ENCODE measurements around the gene PAK6.

The PAK6 gene

DNA sequence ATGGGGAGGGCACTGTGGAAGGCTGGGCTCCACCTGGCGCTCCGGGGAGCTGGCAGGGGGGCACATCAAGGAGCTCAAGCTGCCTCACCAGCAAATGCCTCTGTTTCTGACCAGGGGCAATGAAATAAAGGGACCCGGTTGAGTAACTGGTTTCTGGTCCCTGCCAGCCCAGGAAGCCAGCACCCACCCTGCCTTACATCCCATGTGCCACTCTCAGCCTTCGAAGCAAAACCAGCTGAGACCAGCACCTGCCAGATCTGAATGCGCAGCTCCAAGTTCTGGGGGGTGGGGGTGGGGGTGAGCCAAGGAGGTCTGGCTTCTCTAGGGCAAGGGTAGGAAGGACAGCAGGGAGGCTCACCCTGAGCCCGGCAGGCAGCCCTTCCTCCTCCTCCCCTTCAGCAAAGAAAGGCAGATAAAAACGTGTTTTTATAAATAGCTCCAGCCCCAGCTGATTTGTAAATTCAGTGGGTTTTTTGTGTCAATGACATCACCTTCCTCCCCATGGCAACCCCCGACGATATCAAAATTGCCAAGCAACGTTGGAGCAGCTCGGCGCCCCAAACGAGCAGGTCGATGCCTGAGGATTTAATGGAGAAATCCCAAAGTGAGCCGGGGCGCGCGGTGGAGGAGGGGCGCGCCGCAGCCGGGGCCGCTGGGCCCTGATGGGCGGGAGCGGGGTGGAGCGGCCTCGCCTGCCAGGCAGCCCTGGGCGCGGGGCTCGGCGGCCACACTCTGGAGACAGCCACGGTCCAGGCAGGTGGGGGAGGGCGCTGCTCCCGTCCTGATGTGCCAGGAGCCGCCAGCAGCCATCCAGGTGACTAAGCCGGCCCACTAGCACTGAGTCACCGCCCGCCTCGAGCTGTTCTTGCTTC lies at the start of gene PAK6:
Gene PAK6 (plus strand): TSS at position 532 of the 872 bp plus-strand sequence. CDS start 25,723 bp downstream, outside the sequence.
- DNase-seq: peak; percentile 9

DNA sequence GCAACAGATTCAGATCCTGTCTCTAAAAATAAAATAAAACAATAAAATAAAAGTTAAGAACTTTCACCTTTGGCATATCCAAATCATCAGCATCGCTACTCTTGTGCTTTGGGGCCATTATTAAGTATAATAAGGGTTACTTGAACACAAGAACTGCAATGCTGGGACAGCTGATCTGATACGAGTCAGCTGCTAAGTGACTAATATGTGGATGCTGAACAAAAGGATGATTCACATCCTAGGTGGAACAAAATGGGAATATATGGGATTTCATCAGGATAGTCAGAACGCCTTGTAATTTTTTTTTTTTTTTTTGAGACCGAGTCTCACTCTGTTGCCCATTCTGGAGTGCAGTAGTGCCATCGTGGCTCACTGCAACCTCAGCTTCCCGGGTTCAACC lies 48.3 kb upstream of the PAK6 start:
- DNase-seq: no peak

DNA sequence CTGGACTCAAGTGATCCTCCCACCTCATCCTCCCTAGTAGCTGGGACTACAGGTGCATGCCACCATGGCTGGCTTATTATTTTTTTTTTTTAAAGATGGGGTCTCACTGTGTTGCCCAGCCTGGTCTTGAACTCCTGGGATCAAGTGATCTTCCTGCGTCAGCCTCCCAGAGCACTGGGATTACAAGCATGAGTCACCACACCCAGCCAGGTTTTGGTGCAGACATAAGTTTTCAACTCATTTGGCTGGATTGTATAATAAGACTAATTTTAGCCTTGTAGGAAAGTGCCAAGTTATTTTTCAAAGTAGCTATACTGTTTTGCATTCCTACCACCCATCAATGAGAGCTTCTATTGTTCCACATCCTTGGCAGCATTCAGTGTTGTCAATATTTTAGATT lies 45.9 kb upstream of the PAK6 start:
- no peak for DNase-seq

DNA sequence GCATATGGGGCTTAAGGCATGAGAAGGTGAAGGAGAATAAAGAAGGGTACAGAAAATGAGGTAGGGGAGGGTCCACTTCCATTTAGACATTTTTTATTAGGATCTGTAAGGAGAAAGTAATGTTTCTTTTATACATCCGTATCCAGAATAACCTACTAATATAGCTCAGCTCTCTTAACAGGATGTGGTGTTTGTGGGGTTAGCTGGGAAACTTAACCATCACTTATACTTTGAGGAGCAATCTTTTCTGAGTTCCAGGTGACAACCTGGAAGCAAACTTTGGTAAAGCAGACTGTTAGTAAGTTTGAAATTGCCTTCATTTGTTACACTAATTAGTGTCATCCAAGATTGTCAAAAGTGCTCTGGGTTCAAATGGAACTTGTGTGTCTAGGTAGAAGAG lies 41.4 kb upstream of the PAK6 start:
- DNase-seq: no peak

DNA sequence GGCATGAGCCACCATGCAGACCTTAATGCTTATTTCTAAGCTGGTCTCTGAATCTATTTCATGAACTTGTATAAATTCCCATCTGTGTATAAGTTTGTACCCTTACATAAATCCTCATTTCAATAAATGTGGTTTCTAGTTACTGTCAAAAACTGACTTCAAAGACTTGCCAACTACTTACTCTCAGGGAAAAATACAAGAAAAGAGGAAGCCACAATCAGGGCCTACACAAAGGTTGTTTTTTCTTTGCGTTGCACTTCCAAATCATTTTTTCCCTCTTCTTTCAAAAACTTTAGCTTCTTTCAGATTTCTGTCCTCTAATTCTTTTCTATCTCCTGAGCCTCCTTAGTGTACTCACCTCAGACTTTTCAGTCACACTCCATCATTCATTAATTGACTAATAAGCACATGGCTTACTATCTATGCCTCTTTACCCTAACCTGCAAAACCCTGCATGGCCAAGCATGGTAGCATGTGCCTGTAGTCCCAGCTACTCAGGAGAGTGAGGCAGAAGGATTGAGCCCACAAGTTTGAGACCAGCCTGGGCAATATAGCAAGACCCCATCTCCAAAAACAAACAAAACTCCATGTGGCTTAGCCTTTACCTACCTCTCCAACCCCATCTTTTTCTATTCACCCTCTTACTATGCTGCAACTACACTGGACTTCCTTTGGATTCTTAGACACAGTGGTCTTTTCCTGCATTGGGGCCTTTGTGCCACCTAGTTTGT lies 40.3 kb upstream of the PAK6 start:
- no peak for DNase-seq

DNA sequence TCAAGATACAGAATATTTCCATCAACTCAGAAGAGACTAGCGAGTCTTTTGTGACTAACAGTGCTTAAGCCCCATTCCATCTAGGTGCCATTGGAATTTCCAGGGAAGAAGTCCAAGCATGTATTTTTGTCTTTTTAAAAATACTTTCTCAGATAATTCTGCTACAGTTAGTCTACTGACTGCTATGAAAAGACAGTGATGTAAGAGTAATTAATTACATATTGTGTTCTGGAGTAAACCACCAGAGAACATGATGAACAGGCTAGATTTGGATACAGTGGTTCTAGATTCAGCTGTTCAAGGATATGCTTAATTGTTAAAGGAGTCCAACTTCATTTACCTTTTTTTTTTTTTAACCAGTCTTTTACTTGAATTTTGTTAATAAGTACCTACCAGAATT lies 34.8 kb upstream of the PAK6 start:
- DNase-seq: no peak

DNA sequence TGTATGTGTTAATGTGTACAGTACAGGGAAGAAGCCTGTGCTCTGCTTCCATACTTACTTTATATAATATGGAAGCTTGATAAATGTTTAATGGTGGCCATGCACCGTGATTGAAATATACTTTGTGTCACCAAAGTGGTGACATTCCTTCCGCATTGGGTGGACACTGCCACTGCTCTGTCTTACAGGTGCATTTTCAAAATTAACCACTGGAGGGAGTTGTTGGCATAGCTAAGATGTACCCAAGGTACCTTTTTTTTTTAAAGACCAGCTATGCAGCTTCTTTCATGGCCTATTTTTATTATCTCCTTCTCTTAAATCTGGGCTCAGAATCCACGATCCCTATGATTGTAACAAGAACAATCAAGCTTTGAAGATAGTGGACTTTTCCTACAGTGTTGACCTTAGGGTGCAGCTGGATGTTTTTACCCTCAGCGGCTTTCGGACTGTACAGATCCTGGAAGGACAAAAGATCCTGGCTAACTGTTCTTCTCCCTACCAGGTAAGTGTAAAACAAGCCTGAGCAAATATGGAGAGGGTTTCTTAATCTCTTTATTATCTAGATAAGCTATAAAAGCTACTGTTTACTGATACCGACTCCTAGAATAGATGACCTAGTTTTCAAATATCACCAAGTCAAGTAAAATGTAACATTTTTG lies 21.6 kb upstream of the PAK6 start:
- peak; percentile 8 for DNase-seq

DNA sequence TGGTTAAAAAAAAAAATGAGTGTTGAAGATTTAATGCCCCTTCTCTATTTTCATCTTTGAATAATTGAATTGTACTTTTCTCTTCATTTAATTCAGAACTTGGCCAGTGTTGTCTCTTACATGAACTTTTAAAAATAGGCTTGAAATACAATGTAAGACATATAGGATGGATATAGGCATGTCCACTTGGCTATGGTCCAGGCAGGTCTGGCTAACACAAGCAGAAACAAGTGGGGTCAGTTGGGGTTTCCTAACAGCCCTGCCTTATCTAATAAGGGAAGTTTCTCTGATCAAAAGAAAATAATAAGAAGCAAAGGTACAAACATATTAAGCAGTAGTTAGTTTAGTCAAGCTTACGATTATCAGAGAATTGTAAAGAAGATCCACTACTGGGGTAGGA lies 19.1 kb upstream of the PAK6 start:
- no peak for DNase-seq

DNA sequence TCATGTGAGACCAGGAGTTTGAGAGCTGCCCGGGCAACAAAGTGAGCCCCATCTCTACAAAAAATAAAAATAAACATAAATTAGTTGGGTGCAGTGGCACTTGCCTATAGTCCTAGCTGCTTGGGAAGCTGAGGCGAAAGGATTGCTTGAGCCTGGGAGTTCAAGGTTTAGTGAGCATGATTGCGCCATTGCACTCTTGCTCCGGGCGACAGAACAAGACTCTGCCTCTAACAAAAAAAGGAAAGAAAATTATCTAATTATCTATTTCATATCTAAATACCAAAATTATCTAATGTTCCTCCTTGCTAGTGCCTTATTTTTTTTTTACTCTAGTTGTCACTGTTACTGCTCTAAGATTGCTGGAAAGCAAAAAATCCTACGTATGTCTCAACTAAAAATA lies 16.7 kb upstream of the PAK6 start:
- no peak for DNase-seq

DNA sequence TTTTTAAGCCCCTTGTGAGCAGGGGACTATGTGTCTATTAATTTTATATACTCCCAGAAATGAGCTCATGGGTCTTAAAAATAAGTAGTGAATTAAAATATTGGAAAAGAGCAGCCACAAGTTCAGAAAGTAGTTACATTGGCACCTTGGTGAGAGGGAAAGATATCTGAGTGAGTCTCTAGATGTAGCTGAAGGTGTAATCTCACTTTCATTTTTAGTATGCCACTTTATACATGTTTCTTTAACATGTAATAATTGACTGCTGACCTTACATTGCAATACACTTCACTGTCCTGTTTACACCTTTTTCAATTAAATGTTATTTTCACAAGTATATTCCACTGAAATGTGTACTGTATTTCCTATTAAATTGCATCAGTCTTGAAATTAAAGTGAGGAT lies 12.1 kb upstream of the PAK6 start:
- no peak for DNase-seq

DNA sequence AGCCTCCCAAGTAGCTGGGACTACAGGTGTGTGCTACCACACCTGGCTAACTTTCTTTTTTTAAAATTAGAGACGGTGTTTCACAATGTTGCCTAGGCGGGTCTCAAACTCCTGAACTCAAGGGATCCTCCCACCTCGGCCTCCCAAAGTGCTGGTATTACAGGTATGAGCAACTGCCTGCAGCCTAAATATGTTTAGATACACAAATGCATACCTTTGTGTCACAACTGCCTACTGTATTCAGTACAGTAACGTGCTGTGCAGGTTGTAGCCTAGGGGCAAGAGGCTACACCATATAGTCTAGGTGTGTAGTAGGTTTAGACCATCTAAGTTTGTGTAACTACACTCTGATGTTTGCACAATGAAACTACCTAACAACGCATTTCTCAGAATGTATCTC lies 9.5 kb upstream of the PAK6 start:
- no peak for DNase-seq

DNA sequence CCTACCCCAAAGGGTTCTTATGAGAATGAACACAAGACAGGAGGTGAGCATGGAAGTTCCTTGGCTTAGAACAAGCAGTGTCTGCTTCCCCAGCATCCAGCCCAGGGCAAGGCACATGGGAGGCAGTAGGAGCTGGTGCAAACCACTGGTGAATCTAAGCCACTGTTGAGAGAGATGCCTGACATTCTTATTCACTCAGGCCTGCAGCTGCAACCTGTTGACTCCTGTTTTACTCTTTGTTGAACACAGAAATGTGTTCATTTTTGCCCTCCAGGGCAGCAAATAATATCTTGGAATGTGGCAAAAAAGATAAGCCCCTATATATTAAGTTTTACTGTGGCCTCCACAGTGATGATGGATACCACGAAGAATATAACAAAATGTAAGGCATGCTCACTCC lies 8.9 kb upstream of the PAK6 start:
- no peak for DNase-seq

DNA sequence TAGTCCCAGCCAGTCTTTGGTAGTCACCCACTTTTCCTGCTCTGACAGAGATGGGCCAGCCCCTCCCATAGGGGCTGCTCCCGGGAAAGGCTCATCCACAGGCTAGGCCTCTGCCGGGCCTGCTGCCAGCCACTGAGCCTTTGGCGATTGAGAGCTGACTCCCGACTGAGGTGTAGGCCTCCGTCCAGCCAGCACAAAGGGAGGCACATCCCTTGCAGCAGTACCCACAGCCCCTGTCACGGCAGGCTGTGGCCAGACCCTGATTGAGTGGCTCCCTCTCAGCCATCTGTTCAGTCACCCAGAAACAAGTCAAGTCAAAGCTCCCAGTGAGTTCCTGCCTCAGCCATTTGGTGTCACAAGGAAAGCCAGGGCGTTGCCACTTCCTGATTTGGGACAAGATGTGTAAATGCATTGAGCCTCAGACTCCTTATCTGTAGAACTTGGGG lies 6.2 kb upstream of the PAK6 start:
- peak; percentile 15 for DNase-seq

DNA sequence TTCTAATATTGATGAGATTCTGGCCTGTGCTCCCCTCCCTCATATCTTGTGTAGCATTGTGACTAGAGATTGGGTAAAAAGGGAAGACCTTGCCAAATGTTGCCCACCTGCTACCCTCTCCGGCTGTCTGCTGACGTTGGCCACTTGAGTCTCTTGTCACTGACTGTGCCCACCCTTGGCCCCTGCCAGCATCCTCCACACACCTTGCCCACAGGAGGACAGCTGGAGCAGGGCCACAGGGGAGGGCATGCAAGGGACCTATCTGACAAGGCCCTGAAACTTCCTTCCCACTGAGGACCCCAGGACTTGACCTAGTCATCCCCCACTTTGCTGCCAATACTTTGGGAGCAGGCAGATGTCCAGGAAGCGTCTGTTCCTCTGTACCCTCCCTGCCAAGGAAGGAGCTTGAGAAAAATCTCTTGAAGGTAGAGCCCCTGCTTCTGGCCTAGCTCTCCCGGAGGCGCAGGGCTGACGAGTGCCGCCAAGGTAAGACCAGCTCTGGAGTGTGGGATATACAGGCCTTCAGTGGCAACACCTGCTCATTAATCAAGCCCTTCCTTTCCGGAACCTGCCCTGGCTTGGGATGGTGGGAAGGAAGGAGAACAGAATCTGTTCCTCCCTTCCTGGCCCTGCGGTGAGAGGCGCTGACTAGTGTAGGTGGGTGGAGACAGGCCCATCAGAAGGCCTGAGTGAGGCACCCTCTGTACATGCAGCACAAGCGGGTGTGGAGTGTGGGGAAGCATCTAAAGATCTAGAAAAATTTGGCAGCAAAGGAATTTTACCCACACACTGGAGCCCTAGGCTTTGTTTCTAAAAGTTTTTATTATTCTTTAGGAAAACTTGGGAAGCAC lies 4.9 kb upstream of the PAK6 start:
- DNase-seq: no peak

DNA sequence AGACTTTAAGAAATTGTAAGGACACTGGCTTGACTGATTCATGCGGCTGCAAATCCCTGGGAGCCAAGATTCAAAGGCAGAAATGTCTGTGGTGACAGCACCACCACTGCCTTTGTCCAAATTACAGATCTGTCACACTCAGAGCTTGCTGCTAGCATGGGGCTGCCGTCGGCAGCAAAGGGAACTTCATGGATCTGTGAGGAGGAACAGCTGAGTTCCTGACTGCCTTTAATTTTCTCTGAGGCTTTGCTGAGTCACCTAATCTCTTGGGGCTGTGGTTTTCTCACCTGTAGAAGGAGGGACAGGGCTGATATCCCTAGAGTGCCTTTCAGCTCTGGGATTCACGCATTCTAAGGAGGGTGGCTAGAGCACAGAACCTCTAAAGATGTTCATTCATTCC lies 4.1 kb upstream of the PAK6 start:
- no peak for DNase-seq

DNA sequence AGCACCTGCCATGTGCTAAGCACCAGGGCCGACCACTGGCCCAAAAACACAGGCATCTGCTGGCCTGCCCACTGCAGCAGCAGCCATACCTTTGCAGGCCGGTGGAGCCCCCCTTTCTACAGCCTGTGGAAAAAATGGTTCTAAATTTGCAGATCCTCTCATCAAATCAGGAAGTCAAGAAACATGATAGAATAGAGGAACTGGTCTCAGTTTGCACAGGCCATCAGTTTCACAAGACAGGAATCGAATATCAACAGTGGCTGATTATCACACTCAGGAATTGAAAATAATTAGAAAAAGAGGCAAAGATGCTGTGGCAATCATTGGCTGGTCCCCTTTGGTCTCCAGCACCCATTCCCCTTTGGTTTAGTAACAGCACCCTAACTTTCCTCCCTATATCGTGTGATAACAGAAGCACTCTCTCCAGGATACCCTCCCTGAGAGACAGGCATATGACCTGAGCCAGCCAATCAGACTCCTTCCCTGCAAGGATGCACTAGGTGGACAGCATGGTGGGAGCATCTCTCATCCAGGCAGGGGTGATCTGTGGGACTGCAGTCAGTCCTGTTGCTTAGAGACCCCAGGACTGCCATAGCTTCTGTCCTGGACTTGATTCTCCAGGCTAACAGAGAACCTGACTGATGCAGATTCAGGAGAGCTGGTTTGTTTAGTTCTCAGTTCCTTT lies 3.5 kb upstream of the PAK6 start:
- DNase-seq: no peak

DNA sequence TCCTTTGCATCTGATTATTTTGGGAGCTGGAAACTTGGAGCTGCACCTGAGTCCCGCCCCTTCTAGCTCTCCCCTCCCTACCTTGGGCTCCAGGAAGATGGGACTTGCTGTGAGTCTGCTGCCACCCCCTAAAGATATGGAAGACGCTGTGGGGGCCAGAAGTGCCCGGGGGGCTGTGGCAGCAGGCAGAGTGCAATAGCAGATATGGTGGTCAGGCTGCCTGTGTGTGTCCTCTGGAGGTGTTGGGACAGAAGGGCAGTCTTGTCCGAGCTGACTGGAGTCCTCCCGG lies 485 bp downstream of the PAK6 start:
- DNase-seq: no peak

DNA sequence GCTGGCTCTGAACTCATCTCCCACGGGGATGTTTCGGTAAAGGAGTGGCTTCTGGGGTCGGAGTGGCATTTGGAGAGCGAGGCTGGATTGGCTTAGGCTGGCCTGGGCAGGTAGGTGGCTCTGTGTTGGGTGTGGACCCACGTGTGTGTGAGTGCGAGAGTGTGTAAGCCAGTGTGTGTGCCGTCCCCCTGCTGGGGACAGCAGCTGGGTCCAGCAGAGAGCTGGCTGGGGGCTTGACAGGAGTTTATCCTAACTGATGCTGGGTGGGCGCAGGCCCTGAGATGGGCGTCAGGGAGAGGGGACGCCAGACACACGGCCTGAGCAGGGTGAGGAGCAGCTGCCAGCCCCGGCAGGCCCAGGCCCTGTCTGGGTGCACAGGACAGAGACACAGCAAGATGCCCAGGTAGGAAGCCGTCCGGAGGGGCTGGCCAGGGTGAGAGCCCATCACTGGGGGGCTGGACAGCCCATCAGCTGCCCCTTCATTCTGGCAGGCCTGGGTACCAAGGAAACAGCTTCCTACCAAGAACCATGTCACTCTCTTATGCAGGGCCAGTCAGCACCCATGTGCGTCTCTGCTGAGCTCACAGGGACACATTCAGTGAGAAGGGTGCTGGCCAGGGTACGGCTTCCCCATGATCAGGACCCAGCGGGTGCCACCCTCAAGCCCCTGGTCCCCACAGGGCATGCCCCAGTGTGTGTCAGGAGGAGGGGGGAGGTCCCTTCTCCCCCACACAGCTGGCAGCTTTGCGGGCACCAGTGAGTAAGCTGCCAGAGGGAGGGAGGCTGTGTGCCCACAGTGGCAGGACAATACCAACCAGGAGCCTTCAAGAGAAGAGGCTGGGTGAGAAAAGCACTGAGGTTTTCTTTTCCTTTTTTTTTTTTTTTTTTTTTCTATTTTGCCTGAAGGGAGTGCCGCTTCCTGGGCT lies 1.1 kb downstream of the PAK6 start:
- no peak for DNase-seq

DNA sequence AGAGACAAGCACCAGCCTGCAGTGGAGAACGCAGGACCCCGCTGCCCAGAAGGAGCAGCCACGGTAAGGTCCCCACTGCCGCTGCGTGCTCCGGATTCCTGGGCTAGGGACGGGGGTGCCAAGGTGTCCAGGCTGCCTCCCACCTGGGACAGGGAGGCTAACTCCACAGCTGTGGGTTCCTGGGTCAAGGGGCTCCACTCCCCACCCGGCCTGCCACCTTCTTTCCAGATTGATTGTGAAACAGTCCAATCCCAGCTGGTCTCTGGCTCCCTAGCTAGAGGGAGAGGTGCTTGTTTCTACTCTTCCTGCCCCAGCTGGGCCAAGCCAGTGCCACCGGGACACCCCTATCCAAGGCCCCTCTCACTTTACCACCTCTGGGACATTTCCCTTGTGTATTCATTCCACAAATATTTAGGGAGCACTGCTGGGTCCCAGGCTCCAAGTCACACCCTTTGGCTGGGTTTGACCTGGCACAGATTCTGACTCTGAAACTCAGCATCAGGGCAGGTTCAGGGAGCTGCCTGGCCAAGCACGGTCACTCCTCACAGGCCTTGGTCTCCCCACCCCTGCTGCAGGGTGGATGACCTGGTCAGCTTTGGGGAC lies 1.9 kb downstream of the PAK6 start:
- no peak for DNase-seq

DNA sequence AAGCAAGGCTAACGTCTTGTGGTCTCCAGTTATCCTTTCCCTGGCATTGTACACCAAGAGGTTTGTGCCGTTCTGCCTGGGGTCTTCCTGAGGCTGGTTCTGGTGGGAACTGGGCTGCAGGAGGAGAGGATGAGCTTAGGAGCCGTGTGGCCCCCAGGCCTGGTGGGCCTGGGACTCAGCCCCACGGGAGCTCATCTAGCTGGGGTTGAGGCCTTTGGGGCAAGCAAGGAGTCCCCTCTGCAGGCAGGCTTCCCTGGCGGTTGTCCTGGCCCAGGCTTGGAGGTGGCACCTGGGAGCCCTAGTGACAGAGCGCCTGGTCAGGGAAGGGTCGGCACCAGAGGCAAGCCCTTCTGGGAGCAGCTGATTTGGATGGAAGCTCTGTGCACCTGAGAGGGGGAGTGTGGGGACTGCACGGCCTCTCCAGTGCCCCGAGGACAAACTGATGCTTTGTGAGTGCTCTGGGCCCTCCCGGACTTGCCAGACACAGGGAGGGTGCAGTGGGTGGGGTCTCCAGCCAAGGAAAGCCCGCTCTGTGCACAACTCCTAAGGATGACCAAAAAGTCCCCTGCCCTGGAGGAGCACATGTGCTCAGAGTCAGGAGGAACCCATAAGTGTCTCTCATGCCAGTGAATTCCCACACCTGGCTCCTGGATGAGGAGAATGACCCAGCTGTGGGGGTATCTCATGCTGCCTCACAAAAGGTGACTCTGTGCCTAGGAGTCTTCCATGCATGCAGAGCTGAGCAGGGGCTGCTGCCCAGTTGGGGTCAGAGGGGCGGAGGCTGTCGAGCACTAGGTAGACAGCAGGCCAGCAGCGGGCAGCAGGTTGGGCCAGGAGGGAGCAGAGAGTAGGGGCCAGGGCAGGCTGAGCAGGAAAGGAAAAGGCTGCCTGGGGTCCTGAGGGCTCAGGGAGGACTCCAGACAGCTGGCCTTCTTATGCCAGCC lies 2.7 kb downstream of the PAK6 start:
- DNase-seq: no peak
